Amygdala (tissue), 56 donors: Measurements from ENCODE around the gene GRID2.

ENCODE experiments used
- DNase-seq, 56 donors: peaks; one replicate each; lab custom pipeline; 2025; lab: John Stamatoyannopoulos, UW

Gene GRID2

DNA sequence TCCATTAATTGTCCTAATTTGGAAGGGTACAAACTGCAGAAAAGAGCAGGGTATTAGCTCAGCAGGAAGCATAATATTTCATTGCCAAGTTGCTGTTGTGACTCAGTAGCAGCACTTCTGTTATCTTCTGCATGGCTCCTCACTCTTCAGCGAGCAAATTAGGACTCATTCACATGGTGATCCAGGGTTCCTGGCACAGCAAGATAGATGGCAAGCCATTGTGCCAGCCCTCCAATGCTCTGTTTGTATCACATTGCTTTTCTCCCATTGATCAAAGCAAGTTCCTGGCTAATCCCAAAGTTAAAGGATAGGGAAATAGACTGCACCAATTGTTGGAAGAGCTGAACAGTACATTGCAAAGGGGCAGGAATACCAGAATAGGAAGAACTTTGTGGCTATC lies 1142.3 kb downstream of the GRID2 start:
- DNase-seq, result no peak

DNA sequence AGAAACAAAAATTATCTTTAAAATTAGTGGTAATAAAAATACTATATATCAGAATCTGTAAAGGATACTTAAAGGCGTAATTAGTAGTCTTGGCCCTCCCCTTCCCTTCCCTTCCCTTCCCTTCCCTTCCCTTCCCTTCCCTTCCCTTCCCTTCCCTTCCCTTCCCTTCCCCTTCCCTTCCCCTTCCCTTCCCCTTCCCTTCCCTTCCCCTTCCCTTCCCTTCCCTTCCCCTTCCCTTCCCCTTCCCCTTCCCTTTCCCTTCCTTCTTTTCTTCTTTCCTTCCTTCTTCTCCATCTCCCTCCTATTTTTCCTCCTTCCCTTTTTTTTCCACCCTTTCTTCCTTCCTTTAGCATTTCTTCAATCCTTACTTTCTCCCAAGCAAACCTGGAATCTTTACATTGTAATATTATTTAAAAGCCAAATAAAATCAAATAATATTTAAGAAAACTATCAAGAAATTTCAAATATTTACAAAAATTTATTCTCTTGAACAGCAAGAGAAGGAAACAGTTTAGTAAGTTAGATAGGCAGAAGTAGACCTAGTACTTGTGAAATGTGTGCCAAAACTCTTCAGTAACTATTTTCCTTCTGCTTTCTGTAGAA lies 1145.0 kb downstream of the GRID2 start:
- DNase-seq, result no peak

DNA sequence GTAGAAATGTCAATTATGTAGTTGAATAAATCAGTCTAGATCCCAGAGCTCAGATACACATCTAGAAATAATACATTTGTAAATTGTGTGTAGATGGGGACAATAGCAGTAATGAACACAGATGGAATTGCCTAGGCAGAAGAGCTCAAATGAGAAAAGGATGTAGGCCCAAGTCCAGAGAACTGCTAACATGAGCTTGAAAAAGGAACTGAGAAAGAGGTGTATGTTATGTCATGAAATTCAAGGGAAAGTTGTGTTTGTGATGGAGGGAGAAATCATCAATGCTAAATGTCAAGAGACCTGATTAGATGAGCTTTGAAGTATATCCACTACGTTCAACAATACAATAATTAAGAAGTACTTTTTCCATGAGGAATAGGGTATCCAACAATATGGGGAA lies 1148.2 kb downstream of the GRID2 start:
- DNase-seq, result no peak

DNA sequence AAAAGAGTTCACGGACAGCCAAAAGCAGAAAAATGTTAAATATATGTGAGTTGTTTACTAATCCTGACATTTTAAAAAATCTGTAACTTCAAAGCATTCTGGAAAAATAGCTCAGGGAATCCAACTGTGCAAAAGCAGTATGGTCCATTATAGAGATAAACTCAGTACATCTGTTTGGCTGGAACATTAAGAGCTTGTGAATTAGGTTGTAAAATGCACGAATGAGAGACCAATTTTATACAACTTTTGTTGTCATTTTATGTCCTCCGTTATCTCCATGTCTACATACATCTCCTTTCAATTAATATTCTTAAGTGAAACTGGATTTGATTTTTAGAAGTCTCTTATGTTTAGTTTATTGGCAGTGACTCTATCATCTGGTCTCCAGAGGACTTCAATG lies 1157.8 kb downstream of the GRID2 start:
- no peak for DNase-seq

DNA sequence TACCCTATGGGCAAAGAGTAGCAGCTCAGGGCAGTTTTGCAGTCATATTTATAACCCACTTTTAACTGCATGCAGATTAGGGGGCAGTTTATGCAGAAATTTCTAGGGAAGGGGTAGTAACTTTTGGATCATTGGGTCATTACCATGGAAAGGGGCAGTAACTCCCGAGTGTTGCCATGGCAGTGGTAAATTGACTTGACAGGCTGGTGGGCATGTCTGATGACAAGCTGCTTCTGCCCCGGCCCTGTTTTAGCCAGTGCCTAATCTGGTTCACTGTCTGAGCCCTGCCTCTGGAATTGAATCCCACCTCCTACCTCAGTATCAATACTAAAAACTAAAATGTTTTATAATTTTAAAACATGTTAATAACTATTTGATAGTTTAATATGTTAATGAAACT lies 1162.7 kb downstream of the GRID2 start:
- no peak for DNase-seq

DNA sequence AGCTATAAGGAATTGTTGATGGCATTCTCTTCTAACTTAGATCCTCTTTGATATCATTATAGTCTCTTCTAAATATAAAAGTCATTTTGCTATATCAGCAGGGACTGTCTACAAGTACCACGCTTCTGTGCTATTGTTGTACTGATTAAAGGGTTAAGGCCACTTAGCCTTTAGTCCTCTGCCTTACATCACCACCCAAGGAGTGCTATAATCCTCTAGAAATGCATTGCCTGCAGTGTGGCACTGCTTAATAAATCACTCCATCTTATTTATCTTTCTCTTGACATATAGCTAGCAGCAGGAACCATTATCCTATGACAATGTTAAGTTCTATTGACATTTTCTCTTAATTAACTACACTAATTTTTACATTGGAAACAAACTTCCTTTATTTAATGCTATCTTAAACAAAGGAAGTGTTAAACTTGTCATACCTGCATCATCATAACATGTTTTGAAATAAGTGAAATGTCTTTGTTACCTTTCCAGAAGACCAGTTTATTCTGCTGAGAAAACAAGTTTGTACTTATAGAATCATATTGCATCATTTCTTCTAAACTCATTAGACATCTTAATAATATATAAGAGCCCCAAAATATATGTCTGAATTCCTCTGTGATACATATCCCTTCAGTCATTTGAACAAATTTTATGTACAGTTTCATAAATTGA lies 1163.9 kb downstream of the GRID2 start:
- DNase-seq, result no peak

DNA sequence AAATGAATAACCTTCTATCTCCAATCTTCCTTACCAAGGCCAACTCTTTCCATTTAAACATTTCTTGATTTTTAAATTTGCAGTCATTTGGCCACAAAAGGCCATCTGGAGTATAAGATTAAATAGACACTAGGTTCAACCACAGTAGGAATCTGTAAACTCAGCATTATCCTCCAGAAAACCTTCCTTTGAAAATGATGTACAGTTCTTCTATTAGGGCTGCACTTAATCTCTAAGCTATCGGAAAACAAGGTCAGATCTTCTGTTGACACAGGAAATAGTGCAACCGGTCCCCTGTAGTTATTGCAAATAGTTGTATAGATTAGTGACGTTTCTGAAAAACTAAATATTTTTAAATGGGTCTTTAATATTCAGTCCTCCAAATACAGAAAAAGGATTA lies 1165.8 kb downstream of the GRID2 start:
- no peak for DNase-seq

DNA sequence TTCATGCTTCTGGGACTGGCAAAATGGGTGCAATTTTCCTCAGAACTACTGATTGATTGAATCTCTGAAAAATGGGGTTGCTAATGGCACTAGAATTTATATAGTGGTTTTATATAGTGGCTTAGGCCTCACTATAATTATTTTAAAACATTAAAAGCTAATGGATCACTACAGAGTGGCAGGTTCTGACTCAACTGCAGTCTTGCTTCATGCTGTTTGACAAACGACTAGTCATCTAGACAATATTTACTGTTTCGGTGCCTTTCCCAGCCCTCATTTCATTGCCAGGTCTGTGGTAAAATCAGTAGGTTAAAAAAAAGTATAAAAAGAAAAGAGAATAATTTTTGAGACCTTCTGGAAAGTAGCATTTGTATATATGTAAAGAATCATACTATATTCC lies 1172.0 kb downstream of the GRID2 start:
- DNase-seq, result no peak

DNA sequence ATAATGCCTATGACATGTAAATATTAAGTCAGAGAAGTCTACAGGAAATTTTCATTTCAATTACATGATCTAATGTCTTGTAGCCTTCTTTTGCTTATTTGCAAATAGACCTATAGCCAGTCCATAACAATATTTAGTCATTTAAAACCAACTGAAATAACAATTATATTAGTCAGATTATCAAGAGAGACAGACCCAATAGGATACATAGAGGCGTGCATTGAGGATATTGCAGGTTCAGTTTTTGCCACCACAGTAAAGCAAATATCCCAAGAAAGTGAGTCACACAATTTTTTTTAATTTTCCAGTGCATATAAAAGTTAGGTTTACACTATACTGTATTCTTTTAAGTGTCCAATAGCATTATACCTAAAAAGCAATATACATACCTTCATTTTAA lies 1175.0 kb downstream of the GRID2 start:
- no peak for DNase-seq

DNA sequence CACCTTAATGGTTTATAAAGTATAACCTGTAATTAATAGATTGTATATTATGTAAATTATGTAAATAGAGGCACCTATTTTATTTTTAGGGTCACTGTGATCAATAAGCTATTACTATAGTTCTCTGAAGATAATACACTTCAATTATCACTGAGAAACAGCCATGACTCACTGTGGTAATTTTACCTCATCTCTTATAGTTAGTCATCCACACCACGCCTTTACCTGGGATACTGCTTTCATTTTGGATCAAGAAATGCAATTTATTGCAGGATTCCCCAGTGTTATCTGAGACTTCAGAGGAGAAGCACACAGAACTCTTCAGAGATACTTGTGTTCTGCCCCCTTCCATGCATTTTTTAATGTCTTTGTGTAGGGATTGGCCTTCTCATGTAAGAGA lies 1176.7 kb downstream of the GRID2 start:
- no peak for DNase-seq

DNA sequence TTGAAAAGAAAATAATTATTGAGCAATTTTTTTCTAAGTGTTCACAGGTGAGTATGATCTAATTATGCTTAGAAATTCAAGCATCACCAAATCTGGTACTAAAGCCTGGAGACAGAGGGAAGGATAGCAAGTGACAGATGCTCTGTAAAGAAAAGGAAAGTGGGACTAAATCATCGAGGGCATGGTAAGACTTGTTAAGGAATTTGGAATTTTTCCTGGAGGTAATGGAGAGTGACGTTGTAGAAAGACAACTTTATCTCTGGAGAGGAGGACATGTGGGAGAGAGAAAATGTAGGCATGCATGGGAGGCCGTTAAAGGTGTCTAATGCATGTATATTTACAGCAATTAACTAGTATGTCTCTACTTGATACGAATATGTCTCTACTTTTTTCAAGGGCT lies 1191.6 kb downstream of the GRID2 start:
- DNase-seq, result no peak

DNA sequence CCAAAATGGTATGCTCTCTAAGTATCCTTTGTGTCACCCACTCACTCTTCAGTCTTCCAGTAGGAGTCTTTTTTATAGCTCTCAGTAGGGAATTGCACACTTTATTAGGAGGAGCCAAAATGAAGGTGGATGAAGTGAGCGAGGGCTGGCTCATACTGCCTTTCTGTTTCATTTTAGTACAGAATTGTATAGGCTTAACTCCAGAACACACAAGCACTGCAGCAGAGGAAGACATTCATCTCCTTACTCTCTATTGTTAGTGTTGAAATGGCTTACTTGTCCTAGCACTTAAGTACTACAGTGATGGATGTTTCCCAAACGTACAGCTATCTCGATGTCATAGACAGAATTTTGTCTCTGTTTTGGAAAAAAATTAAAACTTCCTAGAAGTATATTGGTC lies 1197.5 kb downstream of the GRID2 start:
- DNase-seq, result no peak

DNA sequence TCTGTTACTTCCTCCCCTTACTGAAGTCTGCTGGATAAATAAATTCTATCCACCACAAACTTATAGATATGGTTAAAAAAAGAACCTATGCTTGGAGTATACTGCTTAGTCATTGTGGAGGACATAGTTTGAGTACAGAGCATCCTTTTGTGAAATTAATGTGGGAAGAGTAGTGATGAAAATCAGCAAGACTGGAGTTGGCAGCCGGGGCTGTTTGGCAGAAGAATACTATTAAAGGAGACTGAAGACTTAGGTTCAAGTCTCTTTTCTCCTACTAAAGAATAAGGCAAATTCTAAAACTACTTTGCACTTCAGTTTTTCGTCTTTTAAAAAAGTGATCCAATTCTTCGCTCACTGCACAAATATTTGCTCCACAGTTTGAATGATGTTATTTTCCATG lies 1198.2 kb downstream of the GRID2 start:
- peak in 5 of 56 donors; percentile 1 to 8 (median 2) for DNase-seq

DNA sequence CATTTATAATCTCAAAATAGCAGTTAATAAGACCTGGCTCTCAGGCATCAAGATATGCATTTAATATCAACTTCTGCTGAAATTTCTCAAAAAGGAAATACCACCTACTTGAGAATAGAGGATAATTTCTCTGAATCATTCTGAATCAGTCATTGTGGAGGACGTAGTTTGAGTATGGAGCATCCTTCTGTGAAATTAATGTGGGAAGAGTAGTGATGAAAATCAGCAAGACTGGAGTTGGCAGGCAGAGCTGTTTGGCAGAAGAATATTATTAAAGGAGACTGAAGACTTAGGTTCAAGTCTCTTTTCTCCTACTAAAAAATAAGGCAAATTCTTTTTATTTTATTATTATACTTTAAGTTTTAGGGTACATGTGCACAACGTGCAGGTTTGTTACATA lies 1199.2 kb downstream of the GRID2 start:
- DNase-seq, result peak in 1 of 56 donors; percentile 3

DNA sequence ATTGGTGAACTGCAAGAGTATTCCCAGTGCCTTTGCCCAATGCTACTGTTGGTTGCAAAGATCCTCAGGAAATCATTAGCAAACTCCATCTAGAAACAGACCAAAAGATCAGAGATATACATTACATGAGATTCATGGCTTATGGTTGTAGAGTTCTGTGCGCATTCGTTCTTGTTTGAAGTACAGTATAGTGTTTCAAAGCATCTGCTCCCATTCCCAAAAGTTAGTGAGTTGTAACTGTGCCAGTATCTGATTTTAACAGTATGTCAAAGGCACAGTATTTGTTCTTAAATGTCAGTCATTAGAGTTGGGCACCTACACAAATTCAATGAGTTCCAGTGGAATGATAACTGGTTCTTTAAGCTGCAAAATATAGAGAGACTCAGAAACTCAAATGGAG lies 1210.1 kb downstream of the GRID2 start:
- DNase-seq, result no peak

DNA sequence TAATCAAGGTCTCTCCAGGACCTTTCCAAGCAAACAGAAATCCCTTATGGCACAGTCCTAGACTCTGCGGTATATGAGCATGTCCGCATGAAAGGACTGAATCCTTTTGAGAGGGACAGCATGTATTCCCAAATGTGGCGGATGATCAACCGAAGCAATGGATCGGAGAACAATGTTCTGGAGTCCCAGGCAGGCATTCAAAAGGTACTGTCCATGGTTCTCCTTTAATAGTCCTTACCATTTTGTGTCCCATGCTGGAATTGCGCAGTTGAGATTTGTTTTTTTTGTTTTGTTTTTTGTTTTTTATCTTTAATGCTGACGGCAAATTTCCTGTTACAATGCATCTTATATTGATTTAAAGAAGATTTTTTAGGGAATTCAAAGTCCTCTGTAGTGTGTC lies 1211.4 kb downstream of the GRID2 start:
- no peak for DNase-seq

DNA sequence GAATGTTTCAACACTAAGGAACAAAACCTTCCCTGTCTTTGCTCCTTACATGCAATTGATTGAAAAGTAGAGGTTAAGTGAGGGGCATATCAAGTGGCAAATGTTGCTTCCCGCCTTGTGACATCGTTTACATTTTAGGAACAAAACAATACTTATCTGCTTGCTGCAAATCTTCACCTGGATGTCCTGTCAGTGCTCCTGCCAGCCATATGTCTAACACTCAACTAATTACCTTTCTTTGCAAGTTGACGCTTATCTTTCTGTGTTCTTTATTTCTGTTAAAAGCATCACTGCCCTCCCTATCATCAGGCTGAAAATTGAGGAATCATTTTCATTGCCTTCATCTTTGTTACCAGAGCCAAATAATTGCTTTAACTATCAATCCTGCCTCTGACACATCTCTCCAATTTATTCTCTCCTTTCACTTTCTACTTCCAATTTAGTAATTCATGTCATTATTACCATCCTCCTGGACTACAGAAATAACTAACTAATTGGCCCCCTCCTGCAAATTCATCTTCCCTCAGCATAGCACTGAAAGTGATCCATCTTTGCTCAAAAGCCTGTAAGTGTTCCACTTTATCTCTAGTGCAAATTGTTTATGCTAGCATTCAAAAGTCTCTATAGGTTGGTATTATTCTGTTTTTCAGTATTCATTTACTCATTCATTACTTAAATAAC lies 1226.1 kb downstream of the GRID2 start:
- no peak for DNase-seq

DNA sequence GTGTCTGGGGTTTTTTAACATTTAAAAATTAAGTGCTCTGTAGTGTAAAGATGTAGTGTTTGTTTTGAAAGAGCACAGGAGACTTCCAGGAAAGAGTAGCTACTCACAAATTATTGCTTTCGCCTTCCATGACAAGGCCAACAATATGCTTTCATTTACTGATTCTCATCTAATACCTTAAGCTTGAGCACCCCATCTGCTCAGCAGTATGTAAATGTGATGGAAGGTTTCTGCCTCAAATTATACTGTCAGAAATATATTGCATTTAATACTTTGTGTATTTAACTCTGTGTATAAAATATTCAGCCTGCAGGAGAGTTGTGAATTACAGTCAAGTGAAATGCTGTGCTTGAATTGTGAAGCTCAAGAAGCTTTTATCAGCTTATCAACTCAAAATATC lies 1228.5 kb downstream of the GRID2 start:
- no peak for DNase-seq

DNA sequence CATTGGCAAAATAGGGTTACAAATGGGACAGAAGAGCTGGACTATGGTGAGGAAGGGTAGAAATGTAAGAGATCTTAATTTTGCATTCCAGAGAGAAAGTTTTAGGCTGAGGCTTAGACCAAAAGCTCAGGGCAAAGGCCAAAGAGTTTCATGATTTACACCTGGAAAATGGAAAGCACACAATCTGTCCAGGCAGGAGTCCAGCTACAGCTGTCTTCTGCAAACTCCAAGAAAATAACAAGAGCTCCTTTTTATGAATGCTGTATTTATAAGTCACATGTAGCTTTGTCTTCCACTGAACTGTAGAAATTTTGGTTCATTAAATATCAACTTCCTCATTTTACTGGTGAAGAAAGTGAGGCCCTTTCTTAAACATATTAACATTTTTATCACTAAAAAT lies 1236.8 kb downstream of the GRID2 start:
- DNase-seq, result no peak

DNA sequence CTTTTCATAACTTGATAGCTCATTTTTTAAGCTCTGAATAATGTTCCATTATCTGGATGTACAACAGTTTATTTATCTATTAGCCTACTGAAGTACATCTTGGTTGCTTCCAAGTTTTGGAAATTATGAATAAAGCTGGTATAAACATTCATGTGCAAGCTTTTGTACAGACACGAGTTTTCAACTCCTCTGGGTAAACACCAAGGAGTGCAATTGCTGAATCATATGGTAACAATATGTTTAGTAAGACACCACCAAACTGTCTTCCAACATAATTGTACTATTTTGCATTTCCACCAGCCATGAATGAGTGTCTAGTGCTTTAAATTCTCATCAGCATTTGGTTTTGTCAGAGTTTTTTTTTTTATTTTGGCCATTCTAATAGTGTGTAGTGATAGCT lies 1258.1 kb downstream of the GRID2 start:
- no peak for DNase-seq

DNA sequence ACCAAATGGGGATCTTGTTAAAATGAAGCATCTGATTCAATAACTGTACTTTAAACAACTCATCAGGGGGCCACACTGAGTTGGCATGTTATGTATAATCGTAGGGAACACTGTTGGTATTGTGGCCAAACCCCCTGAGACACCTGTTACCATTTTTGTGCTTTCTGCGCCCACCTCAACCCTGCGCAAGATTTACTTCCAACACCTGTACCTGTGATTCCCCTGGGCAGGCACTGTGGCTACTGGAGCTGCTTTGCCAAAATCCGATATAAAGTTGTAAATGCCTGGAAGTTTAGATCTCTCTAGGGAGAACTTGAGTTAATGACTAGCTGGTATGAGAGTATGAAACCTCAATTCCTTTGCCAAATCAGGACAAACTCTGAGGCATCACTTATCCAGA lies 1265.0 kb downstream of the GRID2 start:
- no peak for DNase-seq

DNA sequence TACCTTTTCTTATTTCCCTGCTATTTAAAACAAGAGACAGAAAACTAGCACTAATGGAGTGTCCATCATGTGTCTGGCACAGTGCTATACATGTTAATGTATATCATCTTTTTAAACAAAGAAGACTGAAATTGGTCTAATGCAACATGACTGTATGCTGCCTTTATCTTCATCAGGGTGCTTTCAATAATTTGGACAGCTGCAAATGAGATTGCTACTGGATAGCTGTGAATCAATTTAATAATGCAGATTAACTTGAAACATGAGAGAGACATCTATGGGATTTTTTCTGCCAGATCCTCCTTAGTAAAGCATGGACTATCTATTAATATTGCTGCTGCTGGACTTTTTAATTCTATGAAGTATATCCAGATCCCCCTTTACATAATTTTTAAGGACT lies 1269.5 kb downstream of the GRID2 start:
- DNase-seq, result no peak
